ENCODE measurements around the gene SHISA9. TPM values are rescaled to one million over a fixed set of nuclear protein-coding genes. Genes with fewer than 3 reads are reported as not detected.

The SHISA9 gene
- total RNA-seq, 1 donor from 2014 or later = 3.0 TPM

DNA sequence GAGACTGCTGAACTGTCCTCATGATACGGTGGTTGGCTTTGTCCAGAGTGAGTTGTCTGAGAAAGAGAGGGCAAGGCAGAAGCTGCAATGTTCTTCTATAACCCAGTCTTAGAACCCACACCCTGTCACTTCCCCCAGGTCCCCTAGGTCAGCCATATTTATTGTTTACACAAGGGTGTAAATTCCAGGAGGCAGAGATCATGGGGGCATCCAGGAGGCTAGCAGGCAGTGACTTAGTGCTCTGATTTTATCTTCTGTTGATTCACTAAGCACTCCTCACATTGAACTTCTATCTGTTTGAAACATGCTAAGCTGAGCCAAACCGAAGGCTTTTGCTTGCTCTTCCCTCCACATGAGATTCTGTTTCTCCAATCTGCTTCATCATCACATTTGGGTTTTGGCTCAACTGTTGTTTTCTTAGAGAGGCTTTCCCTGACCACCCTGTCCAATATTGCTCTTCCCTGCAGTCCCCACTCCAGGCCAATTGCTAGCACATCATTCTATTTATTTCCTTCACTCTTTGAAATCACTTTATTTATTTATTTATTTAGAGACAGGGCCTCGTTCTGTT, 34.3 kb upstream of the SHISA9 start:
- TF ChIP-seq, protein P1, sequence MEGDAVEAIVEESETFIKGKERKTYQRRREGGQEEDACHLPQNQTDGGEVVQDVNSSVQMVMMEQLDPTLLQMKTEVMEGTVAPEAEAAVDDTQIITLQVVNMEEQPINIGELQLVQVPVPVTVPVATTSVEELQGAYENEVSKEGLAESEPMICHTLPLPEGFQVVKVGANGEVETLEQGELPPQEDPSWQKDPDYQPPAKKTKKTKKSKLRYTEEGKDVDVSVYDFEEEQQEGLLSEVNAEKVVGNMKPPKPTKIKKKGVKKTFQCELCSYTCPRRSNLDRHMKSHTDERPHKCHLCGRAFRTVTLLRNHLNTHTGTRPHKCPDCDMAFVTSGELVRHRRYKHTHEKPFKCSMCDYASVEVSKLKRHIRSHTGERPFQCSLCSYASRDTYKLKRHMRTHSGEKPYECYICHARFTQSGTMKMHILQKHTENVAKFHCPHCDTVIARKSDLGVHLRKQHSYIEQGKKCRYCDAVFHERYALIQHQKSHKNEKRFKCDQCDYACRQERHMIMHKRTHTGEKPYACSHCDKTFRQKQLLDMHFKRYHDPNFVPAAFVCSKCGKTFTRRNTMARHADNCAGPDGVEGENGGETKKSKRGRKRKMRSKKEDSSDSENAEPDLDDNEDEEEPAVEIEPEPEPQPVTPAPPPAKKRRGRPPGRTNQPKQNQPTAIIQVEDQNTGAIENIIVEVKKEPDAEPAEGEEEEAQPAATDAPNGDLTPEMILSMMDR (IDR thresholded peaks at IDR 0.05; ENCODE audit: unreplicated experiment) = no peak
- Mint-ChIP-seq H3K27ac (no peak overlapping the region), H3K4me1 (ENCODE audit: low read depth) (no peaks in the 10 kb centered on the region), H3K27me3 (peaks cover 7% of the 10 kb centered on the region), H3K4me3 (ENCODE audit: low read depth) (no peak overlapping the region), H3K36me3 (ENCODE audit: insufficient read depth) (no peaks in the 10 kb centered on the region), H3K9me3 (ENCODE audit: low read depth) (no peaks in the 10 kb centered on the region)
- DNase-seq (ENCODE audit: low spot score, unreplicated experiment) = no peak

GRCh38 chr16:12868169-12868568, 33.2 kb upstream of the SHISA9 start:
- no peaks in the 10 kb centered on the region for H3K9me3 Mint-ChIP-seq (ENCODE audit: low read depth)
- peaks cover 7% of the 10 kb centered on the region for H3K27me3 Mint-ChIP-seq
- TF ChIP-seq, protein P1 (IDR thresholded peaks at IDR 0.05; ENCODE audit: unreplicated experiment) = no peak
- no peak overlapping the region for H3K27ac Mint-ChIP-seq
- no peak overlapping the region for H3K4me3 Mint-ChIP-seq (ENCODE audit: low read depth)
- no peak for DNase-seq (ENCODE audit: low spot score, unreplicated experiment)
- no peaks in the 10 kb centered on the region for H3K36me3 Mint-ChIP-seq (ENCODE audit: insufficient read depth)
- no peaks in the 10 kb centered on the region for H3K4me1 Mint-ChIP-seq (ENCODE audit: low read depth)

GRCh38 chr16:12868788-12869187, 32.6 kb upstream of the SHISA9 start:
- TF ChIP-seq, protein P1 (IDR thresholded peaks at IDR 0.05; ENCODE audit: unreplicated experiment) = no peak
- no peaks in the 10 kb centered on the region for H3K9me3 Mint-ChIP-seq (ENCODE audit: low read depth)
- H3K36me3 Mint-ChIP-seq (ENCODE audit: insufficient read depth) = no peaks in the 10 kb centered on the region
- no peak overlapping the region for H3K27ac Mint-ChIP-seq
- H3K4me1 Mint-ChIP-seq (ENCODE audit: low read depth) = no peaks in the 10 kb centered on the region
- no peak for DNase-seq (ENCODE audit: low spot score, unreplicated experiment)
- no peak overlapping the region for H3K4me3 Mint-ChIP-seq (ENCODE audit: low read depth)
- H3K27me3 Mint-ChIP-seq = peaks cover 7% of the 10 kb centered on the region

DNA sequence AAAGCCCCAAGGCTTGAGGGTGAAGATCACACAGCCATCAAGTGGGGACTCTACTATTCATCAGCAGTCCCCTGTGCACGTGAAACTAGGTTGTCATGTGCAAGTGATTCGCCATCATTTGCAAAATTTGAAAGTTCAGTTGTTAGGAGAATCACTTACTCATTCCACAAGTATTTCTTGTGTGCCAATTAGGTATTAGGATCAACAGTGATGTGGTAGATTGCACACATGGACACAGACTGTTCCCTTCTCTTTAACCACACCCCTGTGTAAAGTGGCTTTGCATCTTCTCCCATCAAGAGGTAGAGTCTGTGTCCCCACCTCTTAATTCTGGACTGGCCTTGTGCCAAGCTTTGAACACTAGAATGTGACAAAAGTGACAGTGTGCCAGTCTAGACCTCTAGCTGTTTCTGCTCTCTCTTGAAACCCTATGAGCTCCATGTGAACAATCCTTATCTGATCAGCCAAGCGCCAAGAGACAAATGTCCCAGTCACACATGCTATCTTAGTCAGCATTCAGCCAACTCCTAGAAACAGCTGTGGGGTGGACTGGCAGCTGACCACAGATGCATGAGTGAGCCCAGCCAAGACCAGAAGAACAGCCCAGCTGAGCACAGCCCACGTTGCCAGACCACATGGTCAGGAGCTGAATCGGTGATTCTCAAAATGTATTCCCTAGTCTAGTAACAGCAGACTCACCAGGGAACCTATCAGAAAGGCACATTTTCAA, 31.5 kb upstream of the SHISA9 start:
- H3K27ac Mint-ChIP-seq = no peak overlapping the region
- TF ChIP-seq, protein P1 (IDR thresholded peaks at IDR 0.05; ENCODE audit: unreplicated experiment) = no peak
- H3K4me1 Mint-ChIP-seq (ENCODE audit: low read depth) = no peaks in the 10 kb centered on the region
- DNase-seq (ENCODE audit: low spot score, unreplicated experiment) = no peak
- H3K9me3 Mint-ChIP-seq (ENCODE audit: low read depth) = no peaks in the 10 kb centered on the region
- H3K4me3 Mint-ChIP-seq (ENCODE audit: low read depth) = no peak overlapping the region
- peaks cover 7% of the 10 kb centered on the region for H3K27me3 Mint-ChIP-seq
- H3K36me3 Mint-ChIP-seq (ENCODE audit: insufficient read depth) = no peaks in the 10 kb centered on the region

- H3K9me3 Mint-ChIP-seq (ENCODE audit: low read depth) = no peaks in the 10 kb centered on the region
- H3K4me1 Mint-ChIP-seq (ENCODE audit: low read depth) = no peaks in the 10 kb centered on the region
- peaks cover 7% of the 10 kb centered on the region for H3K27me3 Mint-ChIP-seq
- H3K4me3 Mint-ChIP-seq (ENCODE audit: low read depth) = no peak overlapping the region
- no peak for DNase-seq (ENCODE audit: low spot score, unreplicated experiment)
- H3K36me3 Mint-ChIP-seq (ENCODE audit: insufficient read depth) = no peaks in the 10 kb centered on the region
- no peak overlapping the region for H3K27ac Mint-ChIP-seq
- TF ChIP-seq, protein P1 (IDR thresholded peaks at IDR 0.05; ENCODE audit: unreplicated experiment) = no peak
Measured at GRCh38 chr16:12871784-12872183, 29.6 kb upstream of the SHISA9 start.

Data from progenitor cell of endocrine pancreas (in vitro differentiated cells).